Stimulated activated CD4-positive, alpha-beta T cell treated with anti-CD3 and anti-CD28 coated beads, Interleukin-2, amount 100 ng/mL, for 48 hours (primary cell): ENCODE results near the gene BTBD8.

Experiments
- DNase-seq, 2 donors: peaks; one replicate each; pipeline ENCODE4 v3.0.0-alpha.2; 2020

Gene BTBD8

GRCh38 chr1:92201973-92202372 lies 121.8 kb downstream of the BTBD8 start:
- no peak for DNase-seq

- DNase-seq = no peak
Observed at GRCh38 chr1:92203105-92203504, 123.0 kb downstream of the BTBD8 start.

DNA sequence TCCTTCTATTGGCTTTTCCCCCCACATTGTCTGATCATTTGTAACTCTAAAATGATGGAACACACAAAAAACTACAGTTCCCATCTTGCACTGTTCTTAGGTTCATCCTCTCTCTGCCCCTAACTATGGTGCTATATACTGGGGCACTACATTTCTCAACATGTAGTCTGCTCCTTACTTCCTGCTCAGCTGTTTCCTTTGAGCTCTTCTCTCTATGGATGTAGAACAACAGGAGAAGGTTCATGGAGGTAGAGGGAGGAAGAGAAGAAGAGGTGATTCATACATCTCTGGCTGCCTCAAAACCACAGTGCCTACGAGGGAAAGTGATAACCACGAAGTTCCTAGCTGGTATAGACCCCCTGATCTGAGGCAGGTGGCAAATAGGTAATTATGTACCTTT lies 130.6 kb downstream of the BTBD8 start:
- no peak for DNase-seq

DNA sequence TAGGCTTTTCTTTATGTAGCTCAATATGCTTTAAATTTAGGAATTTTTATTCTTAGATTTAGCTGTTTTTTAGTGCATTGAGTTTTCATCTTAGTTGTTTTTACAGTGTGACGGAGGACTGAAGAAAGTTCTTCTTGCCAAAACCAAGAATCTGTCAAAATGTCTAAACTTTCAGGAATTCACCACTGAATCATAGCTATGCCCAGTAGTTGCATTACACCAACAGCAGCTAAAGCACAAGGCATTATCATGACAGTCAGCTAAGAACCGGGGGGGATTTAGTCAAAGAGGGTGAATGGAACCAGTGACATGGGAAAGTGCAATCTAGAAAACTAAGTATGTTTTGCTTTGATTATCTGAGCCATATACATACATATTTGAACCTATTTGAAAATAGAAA lies 131.0 kb downstream of the BTBD8 start:
- DNase-seq = no peak

DNA sequence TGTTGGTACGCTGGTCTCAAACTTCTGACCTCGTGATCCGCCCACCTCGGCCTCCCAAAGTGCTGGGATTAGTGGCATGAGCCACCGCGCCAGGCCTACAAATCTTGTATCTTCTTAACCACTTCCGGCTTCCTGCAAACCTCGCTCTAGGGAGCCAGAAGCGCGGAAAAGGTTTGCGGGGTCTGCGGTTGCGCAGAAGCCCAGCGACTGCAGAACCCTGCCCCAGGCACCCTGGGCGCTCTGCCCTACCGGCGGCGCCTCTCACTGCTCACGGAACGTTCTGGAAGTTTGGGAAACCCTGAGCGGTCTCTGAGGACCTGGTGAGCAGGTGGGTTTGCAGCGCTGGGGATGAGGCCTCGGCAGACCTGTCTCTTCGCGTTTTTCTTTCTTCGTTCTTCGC lies 137.6 kb downstream of the BTBD8 start, which contains the start of gene C1orf146:
Gene C1orf146 (plus strand): TSS at position 195 of the 400 bp plus-strand sequence. CDS start 13,506 bp downstream, outside the sequence.
- no peak for DNase-seq

- DNase-seq = no peak
Observed at GRCh38 chr1:92218559-92218958, 138.4 kb downstream of the BTBD8 start.

GRCh38 chr1:92219028-92219427 lies 138.9 kb downstream of the BTBD8 start:
- no peak for DNase-seq

DNA sequence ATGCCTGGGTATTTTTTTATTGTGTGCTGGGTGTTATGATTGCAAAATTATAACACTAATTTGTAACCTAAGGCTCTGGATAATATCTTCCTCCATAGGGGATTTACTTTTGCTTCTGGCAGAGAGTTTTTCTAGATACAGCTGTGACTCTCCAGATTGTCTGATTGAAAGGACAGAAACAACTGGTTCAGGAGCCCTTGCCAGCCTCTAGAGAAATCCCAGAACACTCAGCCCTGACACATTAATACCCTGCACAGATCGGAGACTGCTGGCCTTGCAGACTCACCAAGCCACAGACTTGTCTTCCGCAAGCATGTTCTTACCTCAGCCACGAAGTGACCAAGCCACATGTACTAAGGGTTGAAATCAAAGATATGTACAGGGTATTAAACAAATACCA lies 148.3 kb downstream of the BTBD8 start:
- no peak for DNase-seq

GRCh38 chr1:92230736-92231135 lies 150.6 kb downstream of the BTBD8 start:
- no peak for DNase-seq
